ENCODE results near the gene KCNN2.

The KCNN2 gene

GRCh38 chr5:114544561-114544960 is 182.7 kb downstream of the KCNN2 start:
- DNase-seq (ENCODE audit: low spot score) = no peak
